GM19455 (cell line): ENCODE results near the gene SERP2.
"Not testable (repeated sequence)": the region's sequence is repeated elsewhere in the genome, so short reads cannot be mapped to it uniquely, and the experiment has no call there.

ENCODE experiments used
- ATAC-seq: cut with Tn5 transposase; IDR thresholded peaks from one replicate; pipeline ENCODE4 v1.9.1; 2021; ENCODE audit not compliant: unreplicated experiment

SERP2 gene

DNA sequence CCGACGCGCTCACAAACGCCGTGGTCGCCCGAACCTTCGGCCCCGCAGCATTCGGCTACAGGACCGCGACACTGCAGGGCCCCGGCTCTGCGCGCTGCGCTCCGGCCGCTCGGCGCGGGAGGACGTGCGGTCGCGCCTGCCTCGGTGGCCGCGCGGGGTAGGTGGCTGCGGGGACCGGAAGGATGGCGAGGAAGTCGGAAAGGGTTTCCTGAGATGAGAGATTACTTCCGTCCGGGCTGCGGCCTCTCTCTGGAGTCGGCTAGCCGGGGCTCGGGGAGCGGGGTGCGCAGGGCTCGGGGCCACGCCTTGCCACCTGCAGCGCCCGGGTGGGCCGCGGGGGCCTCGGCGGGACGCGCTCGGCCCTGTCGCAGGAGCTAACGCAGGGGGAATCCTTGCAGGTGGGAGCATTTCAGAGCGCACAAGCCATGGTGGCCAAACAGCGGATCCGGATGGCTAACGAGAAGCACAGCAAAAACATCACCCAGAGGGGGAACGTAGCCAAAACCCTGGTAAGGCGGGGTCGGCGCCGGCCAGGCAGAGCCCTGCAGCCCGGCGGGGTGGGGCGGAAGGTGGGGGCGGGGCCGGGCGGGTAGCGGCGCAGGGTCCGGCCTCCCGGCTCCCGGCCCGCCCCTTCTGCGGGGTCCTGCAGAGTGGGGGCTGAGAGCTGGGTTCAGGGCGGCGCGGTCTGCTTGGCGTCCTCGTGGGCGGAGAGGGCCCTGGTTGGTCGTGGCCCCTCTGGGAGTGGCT, at the start of gene SERP2:
Gene SERP2, plus strand, starts transcription at position 224 of the 747 bp plus-strand sequence. Its CDS starts 202 bp downstream, at position 426.
- ATAC-seq = no peak

DNA sequence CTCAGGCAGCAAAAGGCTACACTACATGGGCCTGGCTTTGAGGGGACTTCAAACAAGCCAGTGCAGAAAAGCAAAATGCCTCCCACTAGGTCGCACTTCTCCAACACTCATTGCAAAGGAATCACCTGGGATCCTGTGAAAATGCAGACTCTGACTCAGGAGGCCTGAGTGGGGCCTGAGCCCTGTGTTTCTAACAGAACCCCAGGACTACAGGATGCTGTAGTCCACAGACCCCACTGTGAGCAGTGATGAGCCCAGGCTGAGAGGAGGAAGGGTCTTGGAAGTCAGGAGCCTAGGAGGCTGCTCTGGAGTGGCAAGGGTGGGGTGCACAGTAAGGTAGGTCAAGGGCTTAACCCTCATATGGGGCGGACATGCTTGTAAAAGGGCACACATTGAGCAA, 46.7 kb upstream of the SERP2 start:
- ATAC-seq = no peak

DNA sequence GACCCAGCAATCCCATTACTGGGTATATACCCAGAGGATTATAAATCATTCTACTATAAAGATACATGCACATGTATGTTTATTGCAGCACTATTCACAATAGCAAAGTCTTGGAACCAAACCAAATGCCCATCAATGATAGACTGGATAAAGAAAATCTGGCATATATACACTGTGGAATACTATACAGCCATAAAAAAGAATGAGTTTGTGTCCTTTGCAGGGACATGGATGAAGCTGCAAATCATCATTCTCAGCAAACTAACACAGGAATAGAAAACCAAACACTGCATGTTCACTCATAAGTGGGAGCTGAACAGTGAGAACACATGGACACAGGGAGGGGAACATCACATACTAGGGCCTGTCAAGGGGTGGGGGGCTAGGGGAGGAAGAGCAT, 44.6 kb upstream of the SERP2 start:
- not testable (repeated sequence) for ATAC-seq

DNA sequence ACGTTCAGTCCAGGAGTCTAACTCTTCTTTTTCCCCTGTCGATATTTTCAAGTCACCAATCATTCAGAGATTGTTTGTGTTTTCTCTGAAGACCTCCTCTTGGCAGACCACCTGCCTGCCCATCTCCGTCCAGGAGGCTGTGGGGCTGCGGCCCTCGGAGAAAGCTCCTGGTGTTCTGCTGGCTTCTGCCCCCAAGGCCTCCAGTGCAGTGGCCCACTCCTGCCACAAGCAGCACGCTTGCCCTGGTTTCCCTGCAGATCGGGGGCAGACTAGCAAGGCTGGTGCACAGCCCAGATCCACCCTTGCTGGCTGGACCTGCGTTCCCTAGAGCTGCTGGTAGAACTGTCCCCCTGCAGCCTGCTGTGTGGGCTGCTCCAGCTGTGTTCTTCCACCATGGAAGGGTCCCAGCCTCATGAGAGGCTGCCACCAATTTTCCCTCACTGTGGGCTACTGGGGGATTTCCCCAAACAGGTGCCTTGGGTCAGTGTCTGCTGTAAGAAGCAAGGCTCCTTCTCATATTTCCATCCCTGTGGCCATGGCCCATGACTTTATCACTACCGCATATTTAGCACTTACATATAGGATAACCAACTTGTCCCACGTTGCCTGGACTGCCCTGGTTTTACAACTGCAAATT, 43.6 kb upstream of the SERP2 start:
- ATAC-seq = no peak

DNA sequence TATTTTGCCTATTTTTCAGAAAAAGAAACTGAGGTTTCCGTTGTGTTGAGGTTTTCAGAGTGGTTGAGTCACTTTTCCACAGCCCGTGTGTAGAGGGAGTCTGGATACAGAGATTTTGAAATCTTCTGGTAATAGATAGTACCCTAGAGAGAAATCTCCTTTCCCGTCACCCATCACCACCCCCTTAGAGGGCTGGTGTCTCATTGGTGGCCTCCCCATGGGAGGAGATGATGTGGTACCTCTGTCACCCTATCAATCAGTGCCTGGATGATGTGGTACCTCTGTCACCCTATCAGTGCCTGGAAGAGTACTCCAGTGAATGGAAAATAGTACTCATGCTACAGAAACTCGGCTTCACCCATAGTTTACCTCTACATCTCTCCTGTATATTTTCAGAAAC, 42.2 kb upstream of the SERP2 start:
- ATAC-seq = no peak

DNA sequence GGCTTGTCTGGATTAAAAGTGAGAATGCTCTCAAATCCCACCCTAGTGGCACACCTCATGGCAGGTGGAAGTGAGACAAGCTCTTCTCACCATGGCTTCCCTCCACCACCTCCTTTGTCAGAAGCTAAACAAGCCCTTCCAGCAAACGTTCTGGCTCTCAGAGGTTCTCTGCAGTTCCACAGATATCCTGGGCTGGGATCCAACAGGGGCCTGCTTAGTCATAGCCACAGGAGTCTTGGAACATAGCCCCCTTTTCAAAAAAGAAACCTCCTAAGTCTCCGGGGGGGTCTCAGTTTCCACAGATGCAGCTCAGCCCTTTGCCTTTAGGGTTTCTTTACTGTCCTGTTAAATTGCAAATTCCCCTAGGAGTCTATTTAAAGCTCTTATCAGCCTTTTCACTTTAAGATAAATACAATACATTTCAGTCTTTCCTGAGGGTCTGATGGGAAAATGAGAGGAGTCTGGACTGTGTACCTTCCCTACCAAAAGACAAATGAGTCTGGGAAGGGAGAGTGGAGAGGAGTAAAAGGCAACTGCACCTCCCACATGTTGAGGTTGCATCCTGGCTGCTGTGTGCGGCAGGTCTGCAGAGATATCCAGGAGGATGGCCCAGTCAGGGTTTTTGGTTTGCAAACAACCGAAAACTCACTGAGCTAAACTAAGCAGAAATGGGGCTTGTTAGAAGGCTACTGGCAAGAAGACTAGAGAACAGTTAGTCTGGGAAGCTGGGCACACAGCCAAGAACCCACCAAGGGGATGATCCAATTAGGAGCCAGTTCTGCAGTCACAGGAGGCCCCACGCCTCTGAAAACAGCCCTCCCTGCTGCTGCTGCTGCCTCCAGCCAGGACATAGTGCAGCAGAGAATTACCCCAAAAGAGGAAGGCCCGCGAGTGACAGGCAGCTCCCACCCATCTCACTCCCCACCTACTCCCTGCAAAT, 41.4 kb upstream of the SERP2 start:
- no peak for ATAC-seq

DNA sequence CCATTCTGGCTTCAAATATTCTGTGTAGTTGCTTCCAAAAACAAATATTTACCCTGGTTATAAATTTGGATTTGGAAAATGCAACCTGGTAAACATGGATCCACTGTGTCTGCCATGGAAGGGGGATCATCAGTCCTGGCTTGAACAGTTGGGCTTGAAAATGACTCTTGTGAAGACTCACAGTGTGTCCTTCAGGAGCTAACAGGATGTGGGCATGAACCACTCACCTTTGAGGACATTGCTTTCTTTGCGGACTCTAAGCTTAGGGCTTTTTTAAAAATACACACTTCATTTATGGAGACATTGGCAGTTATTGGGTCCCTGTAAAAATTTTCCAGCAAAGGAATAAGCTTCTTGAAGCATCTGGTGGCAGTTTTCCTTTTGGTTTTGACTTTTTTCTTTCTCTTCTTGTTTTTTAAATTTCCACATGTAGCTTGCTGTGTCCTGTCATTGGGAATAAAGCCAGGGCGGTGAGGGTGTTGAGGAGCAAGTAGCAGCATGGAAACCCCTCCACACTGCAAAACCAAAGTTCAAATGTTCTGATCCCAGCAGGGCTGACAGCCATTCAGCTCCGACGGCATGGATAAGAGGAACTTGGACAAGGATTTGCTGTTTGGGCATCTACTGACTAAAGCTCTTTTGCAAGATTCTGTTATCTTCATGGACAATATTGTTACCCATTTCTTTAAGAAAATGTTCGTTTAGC, 39.5 kb upstream of the SERP2 start:
- ATAC-seq = no peak

DNA sequence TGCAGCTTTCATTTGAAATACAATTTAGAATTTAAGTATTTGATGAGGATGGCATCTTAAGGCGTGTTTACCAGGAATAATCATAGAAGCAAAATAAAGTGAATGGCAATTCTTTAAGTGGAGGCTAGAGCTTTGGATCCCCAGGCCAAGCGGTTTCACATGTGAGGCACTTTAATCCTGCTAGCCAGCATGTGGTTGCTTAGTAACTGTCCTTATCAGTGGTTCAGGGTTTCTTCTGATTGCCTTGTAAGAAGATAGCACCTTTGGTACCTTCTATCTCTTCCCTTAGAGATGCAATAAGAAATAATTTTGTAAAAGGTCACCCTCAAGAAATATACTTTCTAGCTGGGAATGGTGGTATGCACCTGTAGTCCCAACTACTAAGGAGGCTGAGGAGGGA, 38.9 kb upstream of the SERP2 start:
- no peak for ATAC-seq

DNA sequence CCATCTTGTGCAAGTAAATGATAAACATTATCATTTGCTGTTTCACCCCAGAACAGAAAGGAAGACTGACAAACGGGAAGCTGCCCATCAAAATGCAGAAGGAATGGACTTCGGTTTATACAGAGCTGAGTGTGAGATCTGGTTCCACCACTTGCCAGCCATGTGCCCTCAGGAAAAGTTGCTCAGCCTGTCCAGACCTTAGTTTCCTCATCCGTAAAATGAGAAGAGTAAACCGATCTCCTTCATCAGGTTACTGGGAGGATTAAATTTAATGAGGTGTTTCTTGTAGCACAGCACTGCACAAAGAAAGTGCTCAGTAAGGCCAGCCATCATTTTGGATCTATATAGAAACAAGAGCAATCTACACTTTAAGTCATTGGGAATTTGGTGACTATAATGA, 36.7 kb upstream of the SERP2 start:
- ATAC-seq = no peak

DNA sequence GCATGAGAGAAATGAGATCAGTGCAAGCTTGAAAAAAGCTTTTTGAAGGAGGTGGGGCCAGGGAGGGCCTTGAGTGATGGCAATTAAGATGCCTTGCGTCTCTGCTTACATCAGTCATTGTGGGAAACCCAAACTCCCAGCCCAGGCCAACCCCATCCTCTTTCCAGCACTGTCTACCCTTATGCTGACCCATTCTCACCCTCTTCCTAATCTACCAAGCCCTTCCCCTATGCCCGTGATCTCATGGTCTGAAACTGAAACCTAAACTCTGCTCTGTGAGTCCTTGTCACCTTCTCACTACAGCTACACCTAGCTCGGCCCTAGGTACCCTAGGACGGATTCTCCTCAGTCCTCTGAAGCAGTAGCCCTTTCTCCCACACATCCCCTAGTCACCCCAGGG, 36.0 kb upstream of the SERP2 start:
- no peak for ATAC-seq

DNA sequence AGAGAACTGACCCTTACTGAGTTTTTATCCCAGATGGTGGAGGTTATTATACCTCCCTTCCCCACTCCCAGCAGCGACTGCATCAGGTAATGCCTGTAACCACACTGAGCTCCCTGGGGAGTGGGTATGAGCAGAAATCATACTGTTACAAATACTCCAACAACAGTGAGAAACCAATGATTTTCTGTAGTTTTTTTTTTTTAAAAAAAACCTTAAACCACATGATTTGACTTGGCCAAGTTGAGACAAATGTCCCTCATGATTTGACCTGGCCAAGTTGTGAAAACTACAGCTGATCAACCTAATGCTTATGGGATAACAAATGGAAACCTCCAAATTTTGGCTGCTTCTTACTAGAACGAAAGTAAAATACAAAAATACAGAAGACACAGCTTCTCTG, 33.1 kb upstream of the SERP2 start:
- ATAC-seq = no peak

DNA sequence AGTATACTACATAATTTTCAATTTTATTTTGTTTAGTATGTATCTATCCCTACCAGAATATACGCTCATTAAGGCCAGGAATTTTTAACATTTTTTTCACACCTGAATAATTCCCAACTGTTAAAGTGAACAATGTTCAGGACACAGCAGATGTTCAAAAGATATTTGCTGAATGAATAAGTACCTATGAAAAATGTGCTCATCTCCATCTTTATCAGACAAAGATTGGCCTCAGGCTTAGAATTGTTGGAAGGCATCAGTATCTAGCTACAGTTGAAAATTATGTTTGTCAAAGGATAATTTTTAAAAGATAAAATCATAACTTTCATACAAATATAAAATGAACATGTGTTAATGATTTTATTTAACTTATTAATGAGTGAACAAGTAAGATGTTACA, 30.9 kb upstream of the SERP2 start:
- no peak for ATAC-seq

DNA sequence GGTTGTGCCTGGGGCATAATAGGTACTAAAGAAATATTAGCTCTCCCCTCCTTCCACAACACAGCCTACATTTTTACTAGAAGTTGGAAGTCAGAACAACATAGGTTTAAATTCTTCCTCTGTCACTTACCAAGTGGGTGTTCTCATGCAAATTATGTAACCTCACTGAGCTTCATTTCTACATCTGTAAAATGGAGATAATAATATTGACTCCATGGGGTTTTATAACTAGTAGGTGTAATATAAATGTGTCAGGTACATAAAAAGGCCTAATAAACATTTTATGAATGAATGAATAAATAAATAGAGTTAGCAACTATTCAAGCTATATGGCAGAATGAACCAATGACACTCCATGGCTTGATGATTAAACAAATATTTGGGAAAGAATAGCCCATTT, 27.1 kb upstream of the SERP2 start:
- ATAC-seq = no peak

DNA sequence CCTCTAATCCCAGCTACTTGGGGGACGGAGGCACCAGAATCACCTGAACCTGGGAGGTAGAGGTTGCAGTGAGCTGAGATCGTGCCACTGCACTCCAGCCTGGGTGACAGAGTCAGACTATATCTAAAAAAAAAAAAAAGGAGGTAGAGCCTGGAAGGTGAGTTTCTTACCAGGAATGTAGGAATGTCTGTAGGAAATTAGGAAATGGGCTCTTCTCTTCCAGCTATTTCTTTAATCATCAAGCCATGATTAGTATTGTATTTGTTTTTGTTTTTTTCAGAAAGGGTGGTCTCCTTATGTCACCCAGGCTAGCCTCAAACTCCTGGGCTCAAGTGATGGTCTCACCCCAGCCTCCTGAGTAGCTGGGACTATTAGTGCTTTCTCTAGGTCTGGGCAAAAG, 26.3 kb upstream of the SERP2 start:
- no peak for ATAC-seq

DNA sequence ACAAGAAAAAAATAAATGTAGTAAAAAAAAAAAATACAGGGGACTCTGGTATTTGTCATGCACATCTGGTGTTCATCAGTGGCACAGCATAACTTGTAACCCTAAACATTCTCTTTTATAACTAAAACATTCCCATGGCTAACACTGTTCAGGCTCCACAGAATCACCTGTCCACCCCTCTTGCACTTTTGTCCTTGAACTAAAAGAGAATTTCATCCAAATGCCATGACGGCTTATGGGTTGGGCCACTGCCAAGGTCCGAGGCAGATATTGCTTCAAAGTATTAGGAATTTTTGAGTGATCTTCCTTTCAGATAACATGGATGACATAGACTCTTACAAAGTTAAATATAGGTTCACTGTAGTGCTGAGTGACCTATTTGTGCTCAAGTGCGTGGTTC, 25.7 kb upstream of the SERP2 start:
- no peak for ATAC-seq

DNA sequence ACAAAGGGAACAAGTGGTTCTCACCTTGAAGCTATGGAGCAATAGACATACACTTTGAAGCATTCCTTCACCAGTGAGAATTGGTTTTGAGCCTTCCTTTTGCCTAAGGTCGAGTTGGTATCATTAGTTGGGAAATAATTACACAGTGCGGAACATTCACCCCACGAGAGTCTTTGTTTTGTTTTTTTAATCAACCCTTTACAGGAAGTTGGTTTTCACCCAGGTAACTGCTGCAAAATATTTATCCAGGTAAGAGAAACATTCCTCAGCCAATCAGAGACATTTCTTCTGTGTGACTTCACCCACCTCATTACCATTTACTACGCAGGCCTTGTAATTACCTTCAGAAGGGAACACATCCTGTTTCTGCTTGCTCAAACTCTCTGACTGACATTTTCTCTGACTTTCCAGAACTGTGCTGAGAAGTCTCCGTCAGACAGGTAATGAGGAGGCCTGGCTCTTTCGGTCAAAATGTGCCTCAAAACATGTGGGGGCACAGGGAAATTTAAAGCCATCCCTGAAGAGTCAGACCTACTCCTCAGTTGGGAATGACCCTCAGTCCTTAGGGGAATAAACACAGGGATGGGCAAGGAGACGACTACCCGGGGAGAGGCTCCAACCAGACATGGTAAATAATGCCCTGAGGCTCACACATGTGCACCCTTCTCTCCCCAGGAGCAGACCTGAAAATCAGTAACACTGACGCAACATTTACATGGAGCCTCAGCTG, 22.7 kb upstream of the SERP2 start:
- no peak for ATAC-seq

DNA sequence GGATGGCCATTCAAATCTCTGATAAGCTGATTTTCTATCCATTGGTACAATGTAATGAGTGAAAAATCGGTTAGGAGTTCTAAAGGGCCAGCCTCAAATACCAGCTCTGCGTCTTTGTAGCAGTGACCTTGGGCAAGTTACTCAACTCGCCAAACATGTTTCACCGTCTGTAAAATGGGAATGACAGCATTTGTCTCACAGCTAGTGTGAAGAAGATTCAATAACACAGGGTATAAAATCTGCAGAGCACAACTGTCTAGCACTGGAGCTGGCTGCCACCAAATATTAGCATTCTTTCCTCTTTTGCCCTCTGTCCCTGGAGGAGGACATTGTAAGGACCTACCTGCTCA, 22.1 kb upstream of the SERP2 start:
- no peak for ATAC-seq

DNA sequence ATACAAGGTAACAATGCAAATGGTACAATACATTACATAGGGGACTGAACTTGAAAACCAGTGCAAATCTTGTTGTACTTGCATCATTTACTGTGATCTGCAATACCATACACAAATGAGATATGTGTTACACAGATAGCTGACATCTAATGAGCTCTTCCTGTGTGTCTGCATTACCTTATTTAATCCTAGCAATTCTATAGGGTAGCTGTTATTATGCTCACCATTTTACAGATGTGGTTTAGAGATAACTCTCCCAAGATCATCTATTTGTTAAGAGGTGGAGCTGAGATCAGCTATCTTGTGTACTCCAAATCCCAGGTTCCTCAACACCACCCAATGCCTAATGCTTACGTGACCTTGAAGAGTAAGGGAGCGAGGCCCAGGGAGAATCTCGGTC, 21.4 kb upstream of the SERP2 start:
- ATAC-seq = no peak

DNA sequence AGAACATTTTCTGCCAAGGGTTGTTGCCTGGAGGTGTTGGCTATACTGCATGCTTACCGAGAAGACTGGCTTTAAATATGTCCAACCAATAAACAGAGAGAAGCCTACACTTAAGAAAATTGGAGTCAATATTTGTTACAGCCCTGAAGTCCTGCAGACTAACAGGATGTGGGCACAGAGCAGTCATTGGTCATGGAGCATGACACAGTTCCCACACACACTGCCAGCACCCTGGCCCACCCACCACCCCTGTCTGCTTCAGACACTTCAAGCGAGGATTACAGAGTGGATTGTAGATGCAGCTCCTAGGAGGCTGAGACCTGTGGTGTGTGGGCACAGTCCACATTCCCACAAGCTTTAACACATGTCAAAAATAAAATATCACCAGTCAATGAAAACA, 21.0 kb upstream of the SERP2 start:
- no peak for ATAC-seq

DNA sequence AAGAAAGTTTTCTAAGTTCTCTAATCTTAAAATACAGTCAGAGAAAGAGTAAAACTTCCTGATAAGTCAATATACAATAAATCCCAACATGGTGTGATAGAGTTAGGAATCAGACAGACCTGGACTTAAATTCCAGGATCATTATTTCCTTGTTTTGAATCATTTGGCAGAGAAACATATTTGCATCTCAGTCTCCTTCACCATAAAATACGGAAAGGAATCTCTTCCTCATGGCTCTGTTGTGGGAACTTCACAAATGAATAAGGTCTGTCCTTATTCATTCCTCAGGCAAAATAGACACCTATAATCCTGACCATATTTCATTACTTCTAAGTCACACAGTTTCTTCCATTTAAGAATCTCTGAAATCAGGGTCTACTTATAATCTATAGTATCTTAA, 19.3 kb upstream of the SERP2 start:
- ATAC-seq = no peak

DNA sequence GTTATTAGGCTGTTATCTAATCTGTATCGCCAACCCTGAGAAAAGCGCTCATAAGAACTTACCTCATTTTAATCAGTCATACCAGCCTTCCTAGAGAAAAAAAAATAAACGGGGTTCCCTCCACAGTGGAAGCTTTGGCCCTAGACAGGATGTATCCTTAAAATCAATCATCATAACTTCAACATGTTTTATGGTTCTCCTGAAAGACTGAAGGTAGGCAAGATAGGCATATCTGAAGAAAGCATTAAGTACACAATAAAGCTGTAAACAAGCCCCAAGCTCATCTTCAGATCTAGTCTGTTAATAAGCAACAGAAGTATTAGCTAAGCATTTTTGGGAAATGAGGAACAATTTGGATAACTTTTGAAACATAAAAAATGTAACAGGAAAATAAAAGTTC, 18.7 kb upstream of the SERP2 start:
- no peak for ATAC-seq
